NCI-H2081 treated with DMSO at 0.1 percent for 48 hours (cell line): ENCODE measurements around the gene LRP1-AS.
"Not testable (repeated sequence)": the region's sequence is repeated elsewhere in the genome, so short reads cannot be mapped to it uniquely, and the experiment has no call there.

Experiments
- DNase-seq: peaks from one replicate; lab custom pipeline; 2025; lab: John Stamatoyannopoulos, UW

The LRP1-AS gene

DNA sequence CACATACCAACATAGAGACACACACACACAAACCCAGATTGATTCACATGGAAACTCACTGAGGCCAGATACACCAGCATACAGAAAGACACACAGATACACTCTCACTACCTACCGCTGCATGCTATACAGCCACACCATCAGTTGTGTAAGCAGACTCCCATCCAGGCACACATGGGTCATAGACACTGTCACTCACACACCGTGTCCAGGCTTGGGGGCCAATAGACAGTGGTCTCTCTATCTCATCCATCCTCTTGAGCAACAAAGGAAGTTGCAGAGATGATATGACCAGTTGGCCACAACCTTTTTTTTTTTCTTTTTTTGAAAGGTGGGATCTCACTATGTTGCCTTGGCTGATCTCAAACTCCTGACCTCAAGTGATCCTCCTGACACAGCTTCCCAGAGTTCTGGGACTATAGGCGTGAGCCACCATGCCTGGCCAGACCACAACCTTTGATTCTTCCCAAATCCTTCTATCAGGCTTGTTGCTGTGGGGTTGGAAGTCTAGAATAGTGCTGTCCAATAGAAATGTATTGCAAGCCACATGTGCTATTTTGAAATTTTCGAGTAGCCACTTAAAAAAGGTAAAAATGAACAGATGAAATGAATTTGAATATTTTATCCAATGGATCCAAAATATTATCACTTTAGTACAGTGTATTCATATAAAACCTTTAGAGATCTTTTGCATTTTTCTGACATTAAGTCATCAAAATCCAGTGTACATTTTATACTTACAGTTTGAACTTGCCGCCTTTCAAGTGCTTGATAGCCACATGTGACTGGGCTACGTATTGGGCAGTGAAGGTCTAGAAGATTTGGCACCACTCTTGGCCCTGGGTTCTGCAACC is 7.4 kb downstream of the LRP1-AS start:
- DNase-seq = no peak

DNA sequence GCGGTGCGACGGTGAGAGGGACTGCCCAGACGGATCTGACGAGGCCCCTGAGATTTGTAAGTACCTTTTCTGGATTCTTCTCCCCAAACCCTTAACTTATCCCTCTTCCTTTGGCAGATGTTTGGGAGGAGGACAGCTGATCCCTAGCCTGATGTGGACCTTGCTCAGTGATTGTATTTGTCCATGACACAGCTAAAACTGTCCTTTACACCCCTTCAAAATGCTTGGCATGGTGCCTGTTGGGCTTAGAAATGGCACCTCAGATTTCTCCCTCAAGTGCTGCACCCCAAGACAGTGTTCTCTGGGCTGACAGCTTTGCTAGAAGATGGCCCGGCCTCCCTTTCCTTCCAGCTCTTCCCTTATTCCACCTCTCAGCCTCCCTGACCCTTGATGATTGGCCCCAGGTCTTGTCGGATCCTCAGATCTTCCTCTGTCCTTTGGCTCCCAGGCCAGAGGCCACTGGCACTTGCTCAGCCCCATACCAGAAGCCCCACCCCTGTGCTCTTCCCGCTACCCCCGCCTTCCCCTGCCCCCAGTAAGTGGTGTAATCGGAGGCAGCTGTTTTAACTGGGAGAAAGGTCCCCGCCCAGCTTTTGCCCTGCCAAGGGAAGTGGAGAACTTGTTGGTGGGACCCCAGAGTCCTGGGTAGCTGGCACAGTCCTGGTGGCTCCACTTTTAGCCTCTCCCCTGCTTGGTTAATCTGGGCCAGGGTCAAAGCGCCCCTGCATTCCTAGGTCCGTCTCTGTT is 8.7 kb downstream of the LRP1-AS start:
- DNase-seq = no peak

DNA sequence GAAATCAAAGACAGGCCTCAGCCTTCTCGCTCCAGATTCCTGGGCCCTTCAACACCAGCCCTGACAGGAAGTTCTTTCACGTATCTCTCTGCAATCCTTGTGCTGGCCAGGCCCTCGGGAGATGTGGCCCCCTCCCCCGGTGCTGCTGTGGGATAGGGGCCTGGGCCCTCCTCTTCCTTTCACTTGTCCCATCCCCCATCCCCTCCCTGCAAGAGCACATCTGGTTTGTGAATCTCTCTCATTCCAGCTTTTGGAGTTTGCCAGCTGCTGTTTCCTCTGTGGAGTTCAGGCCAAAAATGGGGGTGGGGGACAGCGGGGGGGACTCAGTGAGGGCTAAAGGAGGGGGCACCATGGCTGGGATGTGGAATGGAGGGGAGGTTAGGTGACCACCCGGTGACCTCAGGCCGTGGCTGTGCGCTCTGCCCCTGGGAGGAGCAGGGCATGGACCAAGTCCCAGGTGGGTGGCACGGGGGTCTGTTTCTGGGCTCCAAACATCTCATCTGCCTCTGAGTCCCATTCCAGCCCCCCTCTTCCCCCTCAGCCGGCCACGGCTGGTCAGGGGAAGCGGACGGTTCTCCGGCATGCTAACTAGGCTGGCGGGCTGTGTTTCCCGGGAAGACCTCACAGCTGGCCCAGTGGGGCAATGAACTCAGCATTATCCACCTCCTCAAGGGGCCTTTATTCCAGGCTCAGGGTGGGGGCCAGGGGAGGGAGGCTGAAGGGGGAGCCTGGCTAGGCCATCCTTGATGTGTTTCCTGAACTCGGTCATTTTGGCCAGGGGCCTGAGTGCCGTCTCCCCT is 11.7 kb downstream of the LRP1-AS start:
- no peak for DNase-seq

DNA sequence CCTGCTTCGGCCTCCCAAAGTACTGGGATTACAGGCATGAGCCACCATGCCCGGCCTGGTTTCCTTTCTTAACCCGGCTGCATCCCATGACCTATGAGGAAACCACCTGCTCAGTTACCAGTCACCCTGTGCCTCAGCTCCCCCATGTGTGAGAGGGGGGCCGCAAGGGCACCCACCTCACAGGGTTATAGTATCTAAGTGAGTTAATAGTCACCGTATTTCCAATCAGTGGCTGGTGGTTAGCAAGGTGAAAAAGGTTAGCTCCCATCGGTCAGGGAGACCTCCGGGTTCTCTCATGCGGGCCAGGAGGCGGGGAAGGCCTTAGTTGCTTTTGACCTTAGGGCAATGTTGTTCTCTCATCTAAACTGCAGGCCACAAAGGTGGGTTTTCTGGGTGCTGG is 12.5 kb downstream of the LRP1-AS start:
- no peak for DNase-seq

DNA sequence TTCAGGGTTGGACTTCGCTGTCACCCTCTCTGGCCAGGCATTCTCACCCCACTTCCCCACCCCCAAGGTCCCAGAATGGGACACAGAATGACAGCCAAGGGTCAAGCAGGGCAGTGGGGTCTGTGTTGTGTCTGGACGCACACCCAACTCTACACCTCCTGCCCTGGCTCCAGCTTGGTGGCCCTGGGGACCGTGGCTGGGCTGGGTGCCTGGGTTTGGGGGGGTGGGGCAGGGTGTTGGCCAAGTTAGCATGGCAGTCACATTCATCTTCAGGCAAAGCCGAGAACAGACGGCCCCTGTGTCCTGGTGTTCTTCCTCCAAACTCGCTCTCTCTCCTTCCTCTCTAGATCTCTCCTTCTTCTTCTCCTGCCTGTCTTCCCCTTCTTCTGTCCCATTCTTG is 13.5 kb downstream of the LRP1-AS start:
- no peak for DNase-seq

DNA sequence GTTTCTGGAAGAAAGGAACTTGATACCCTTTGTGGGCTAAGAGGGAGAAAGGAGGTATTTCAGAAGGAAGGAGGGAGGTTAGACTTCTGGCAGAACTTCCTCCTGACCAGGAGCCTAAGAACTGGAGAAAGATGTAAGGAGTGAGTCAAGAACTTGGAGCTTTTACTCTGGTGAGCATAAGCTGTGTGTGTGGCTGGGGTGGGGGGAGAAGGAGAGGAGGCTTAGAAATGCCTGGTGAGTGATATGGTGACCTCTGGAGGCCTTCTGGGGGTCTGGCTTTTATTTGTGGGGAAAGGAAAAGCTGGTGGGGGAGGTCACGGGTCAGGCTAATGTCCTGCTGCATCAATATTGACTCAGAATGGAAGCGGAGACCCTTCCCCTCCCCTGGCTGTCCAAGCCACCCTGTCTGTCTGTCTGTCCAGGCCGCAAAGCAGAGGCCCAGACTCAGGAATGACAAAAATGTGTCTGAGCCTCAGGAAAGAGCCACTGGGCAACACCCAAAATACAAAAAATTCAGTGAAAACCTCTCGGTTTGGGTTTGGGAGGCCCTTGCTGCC is 14.3 kb downstream of the LRP1-AS start:
- no peak for DNase-seq

DNA sequence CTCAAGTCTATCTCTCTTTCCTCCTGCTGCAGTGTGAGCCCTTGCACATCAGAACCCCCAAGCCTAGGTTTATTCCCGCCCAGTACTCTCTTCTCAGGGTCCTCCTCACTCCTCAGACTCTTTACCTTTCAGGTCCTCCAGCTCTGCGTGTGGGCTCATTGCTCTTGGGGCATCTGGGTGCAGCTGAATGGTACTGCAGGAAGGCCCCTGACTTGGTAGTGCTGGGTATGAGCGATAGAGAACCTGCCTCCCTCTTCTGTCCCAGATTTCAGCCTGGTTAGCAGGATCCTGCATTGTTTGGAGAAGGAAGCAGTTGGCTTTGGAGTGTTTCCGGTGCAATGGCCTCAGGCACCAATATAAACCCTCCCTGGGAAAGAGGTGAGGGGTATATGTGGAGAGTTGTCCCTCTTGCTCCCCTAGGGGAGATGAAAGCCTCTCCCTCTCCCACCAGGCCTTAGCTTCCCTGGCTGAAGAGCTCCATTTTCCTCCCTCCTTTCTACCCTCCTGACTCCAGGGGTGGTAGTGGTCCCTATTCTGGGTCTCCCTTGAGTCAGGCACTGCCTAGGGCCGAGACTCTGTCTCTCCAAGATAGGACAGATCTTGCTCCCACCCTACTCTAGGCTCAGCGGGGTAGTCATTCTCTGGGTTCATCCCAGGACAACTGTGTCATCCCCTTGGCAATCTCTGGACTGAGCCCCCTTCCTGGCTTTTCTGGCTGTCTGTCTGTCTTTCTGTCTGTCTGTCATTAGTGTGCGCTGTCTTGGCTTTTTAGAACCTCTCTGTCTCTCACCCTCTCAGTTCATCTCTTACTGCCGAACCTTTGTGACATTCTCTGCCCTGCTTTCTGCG is 15.3 kb downstream of the LRP1-AS start:
- DNase-seq = no peak

DNA sequence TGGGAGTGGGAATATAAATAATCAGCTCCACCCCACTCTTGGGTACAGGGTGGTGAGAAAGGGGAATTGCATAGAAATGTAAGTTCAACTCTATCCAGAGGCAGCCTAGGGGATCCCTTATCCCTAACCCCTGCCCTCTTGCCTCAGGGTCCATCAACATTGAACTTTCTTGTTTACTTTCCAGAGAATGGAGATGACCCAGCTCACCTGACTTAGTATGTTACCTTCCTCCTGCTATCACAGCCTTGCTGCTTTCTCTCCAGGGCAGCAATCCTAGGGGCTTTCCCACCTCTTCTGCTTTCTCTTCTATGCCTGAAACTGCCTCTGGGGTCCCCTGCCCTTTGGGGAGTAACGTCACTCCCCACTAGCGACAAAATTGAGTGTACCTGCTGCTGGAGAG is 16.5 kb downstream of the LRP1-AS start:
- DNase-seq = no peak

DNA sequence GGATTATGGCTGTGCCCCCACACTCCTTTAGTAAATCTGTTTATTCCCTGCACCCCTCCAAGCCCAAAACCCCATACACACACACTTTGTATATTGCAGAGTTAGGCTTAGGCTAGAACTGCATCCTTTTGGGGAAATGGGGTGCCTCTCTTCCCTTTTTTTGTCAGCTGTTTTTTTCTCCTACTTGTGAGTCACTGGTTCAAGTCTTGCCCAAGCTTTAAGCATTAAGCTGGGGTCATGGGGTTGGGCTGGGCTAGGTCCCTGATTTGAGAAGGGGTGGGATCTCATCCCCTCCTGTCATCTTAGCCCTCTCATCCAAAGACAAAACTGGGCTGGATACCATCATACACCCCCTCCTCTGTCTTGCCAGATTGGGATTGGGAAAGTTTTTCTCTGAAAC is 17.5 kb downstream of the LRP1-AS start:
- no peak for DNase-seq

DNA sequence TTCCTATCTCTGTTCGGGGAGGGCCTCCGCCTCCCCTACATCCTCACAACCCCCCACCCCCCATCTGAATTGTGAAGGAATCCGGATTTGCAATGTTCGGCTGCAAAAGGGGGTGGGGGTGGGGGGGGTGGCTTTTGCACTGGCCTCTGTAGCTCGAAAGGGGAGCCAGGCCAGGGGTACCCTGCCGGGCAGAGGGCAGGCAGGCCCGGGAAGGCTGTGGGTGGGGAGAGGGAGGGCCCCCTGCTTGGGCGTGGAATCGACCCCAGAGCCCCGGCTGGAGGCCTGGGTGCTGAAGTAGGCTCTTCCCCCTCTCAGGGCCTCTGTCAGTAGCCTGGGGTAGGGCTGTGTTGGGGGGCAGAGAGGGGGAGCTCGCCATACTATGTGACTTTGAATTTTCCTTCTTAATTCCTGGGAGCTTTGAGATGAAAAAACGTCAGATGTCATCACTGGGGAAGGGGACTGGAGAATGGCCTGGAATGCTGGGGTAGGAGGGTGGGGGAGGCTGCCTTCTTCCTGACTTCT is 18.0 kb downstream of the LRP1-AS start:
- no peak for DNase-seq

DNA sequence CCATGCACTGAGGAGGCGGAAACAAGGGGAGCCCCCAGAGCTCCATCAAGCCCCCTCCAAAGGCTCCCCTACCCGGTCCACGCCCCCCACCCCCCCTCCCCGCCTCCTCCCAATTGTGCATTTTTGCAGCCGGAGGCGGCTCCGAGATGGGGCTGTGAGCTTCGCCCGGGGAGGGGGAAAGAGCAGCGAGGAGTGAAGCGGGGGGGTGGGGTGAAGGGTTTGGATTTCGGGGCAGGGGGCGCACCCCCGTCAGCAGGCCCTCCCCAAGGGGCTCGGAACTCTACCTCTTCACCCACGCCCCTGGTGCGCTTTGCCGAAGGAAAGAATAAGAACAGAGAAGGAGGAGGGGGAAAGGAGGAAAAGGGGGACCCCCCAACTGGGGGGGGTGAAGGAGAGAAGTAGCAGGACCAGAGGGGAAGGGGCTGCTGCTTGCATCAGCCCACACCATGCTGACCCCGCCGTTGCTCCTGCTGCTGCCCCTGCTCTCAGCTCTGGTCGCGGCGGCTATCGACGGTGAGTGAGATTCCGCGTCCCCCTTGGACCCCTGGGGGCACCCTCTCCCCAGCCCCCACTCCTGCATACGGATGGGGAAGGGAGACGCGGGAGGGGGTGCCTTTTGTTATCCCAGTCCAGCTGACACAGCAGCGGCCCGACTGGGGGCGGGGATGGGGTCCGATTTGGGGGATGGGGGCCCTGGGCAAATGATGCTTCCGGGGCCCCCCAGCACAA is 18.7 kb downstream of the LRP1-AS start:
- no peak for DNase-seq

DNA sequence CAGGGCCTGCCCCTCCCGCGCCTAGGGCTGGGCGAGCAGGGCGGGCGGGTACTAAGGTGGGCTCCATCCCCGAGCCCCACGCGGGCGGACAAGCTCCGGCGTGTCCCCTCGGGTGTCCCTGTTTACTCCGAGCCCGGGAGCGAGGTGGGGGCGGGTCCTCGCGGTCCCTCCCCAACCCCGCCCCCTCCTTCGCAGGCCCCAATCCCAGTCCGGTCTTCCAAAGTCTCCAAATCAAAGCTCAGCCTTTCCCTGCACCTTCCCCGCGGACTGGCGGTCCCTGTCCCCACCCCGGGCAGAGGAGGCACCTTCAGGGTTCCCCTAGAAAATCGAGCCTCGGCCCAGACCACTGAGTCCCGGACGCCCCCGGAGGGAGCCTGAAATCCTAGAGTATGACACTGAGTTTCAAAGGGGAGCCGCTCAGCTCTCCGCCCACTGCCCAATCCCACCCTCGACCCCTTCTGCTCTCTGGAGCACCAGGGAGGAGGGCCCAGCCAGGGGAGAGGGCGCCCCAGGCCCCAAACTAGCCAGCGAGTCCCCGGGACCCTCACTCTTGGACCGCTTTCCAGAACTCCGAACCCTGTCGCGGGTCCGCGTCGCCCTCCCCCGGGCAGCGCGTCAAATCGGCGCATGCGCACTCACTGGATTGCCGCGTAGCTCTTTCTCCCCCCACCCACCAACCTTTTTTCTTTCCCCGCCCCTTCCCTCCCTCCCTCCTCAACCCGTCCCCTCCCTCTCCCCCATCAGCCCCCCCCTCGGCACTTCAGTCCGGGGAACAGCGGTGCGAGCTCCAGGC is 19.5 kb downstream of the LRP1-AS start, which contains the start of gene LRP1:
Gene LRP1 (plus strand): TSS at position 758 of the 793 bp plus-strand sequence. CDS start 482 bp downstream, outside the sequence.
- DNase-seq = no peak

DNA sequence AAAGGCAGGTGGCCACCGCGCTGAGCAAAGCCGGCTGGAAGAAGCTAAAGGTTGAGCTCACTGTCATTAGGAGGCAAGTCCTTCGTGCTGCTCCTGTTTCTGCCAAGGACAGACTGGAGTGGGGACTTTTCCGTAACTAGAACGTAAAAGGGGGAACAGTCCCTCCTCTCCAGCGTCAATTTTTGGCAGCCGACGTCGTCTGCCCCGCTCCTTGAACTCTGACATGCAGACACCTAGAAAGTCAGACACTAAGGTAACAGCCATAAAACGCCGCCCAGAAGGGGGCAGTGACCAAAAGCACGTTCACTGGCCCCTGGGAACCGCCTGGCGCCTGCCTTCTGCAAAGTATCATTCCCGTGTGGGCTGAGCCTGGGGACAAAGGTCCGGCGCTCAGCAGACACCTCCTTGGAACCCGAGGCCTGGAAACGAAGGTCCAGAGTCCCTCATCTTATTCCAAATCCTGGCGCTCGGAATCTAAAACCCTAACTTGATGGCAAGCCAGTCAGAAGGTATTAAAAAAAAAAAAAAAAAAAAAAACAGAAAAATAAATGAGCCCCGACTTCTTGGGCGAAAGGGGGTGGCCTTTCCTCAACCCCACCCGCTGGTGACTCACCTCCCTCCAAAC is 20.2 kb downstream of the LRP1-AS start:
- DNase-seq = no peak

DNA sequence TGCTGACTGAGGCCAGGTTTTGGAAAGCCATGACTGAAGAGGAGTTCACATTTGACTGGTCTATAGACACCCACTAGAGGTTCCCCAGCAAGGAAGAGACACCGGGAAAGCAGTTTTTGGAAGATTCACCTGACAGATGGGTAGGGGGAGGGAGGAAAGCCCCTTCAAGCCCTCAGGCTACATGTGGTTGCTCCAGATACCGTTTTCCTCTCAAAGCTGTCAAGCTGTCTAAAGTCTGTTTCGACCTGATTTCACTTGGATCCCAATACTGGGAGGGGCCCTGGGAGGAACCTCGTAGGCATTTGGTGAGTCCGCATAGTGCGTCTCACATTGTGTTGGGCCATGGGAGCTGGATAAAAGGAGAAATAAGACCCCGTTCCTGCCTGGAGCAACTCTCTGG is 20.9 kb downstream of the LRP1-AS start:
- DNase-seq = no peak

DNA sequence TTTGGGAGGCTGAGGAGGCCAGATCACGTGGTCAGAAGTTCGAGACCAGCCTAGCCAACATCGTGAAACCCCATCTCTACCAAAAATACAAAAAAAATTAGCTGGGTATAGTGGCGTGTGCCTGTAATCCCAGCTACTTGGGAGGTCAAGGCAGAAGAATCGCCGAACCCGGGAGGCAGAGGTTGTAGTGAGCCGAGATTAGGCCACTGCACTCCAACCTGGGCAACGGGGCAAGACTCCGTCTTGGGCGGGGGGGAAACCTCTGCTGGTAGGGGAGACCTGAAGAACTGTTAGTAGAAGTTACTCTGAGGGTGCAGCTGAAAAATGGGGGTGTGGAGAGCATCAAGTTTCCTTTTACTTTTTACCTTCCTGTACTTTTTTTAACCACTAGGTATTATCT is 21.4 kb downstream of the LRP1-AS start:
- no peak for DNase-seq

DNA sequence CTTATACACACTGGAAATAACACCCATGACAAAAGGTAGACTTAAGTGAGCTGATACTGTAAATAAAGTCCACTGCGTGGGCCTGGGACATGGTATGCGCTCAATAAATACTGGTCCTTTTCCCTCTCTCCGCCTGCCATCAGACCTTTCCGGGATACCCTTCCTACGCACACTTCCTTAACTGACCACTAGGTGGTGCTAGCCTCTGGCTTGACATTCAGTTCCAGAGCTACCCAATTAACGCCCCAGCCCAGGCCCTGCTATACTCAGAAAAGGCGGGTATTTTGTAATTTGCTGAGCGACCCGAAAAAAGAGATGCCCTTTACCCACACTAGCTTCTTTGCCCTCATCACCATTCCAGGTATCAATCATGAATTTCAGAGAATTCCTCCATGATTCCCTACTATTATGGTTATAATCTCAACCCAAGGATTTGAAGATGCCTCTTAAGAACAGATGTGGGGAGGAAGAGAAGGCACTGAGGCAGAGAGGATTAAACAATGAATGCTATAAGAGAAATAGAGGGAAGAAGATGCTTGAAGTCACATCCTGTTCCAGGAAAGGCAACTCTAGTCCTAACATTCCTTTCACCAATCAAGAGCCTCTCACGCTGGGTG is 23.1 kb downstream of the LRP1-AS start:
- DNase-seq = no peak

DNA sequence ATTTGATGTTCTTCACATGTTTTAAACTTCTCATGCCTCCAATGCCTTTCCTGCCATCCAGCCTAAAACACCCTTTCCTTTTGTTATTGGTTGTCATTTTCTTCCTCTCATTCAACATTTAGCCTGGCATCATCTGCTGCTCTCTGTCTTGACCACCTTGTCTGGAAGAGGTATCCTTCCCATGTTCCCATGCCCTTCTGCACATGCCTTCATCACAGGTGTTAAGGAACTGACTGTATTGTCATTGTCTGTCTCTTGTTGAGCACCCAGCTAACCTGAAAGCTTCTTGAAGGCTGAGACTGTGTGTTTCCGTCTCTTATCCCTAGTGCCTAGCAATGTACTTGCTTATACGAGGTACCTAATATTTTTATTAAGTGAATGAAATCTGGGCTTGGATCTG is 23.6 kb downstream of the LRP1-AS start:
- no peak for DNase-seq

DNA sequence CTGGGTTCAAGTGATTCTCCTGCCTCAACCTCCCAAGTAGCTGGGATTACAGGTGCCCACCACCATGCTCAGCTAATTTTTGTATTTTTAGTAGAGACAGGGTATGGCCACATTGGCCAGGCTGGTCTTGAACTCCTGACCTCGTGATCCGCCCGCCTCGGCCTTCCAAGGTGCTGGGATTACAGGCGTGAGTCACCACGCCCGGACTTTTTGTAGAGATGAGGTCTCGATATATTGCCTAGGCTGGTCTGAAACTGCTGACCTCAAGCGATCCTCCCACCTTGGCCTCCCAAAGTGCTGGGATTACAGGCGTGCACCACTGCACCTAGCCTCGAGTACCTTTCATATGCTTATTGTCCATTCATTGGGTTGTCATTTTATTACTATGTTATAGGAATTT is 26.7 kb downstream of the LRP1-AS start:
- DNase-seq = not testable (repeated sequence)
